Stimulated activated CD8-positive, alpha-beta memory T cell treated with anti-CD3 and anti-CD28 coated beads, Interleukin-12 subunit alpha, Interleukin-12 subunit beta, amount 100 ng/mL, for 4 hours (primary cell): Measurements from ENCODE around the gene TSPAN9.
A peak's percentile ranks its signal among the peaks of the same experiment; 100 is the strongest.

Experiments used
- DNase-seq: peaks from one replicate; pipeline ENCODE4 v3.0.0-alpha.2; 2020; ENCODE audit warnings: low read depth

The TSPAN9 gene

GRCh38 chr12:3076730-3077571, at the start of gene TSPAN9:
TSPAN9 (plus strand) TSS chr12:3077379; CDS start chr12:3201194, 123,815 bp downstream.
- DNase-seq = peak; percentile 55

- no peak for DNase-seq
These were observed 49.1 kb upstream of the TSPAN9 start for GRCh38 chr12:3028108-3028507.

- DNase-seq = no peak
These were observed 46.3 kb upstream of the TSPAN9 start for GRCh38 chr12:3030821-3031429.

- DNase-seq = no peak
These were observed 45.0 kb upstream of the TSPAN9 start for GRCh38 chr12:3032161-3032560.

GRCh38 chr12:3032770-3033538, 44.2 kb upstream of the TSPAN9 start:
- DNase-seq = no peak

GRCh38 chr12:3033539-3033867, 43.7 kb upstream of the TSPAN9 start:
- DNase-seq = no peak

GRCh38 chr12:3034067-3034750, 43.0 kb upstream of the TSPAN9 start:
- no peak for DNase-seq

GRCh38 chr12:3035171-3035570, 42.0 kb upstream of the TSPAN9 start:
- DNase-seq = no peak

GRCh38 chr12:3035815-3036702, 41.1 kb upstream of the TSPAN9 start:
- DNase-seq = no peak

- DNase-seq = no peak
These were observed 40.1 kb upstream of the TSPAN9 start for GRCh38 chr12:3036901-3037600.

GRCh38 chr12:3038166-3038565, 39.0 kb upstream of the TSPAN9 start:
- DNase-seq = no peak

GRCh38 chr12:3038926-3039510, 38.2 kb upstream of the TSPAN9 start:
- DNase-seq = no peak

- no peak for DNase-seq
These were observed 37.0 kb upstream of the TSPAN9 start for GRCh38 chr12:3040026-3040656.

GRCh38 chr12:3040663-3041544, 36.3 kb upstream of the TSPAN9 start:
- DNase-seq = no peak

- DNase-seq = no peak
These were observed 35.5 kb upstream of the TSPAN9 start for GRCh38 chr12:3041558-3042164.

GRCh38 chr12:3042394-3042793, 34.8 kb upstream of the TSPAN9 start:
- DNase-seq = no peak

- no peak for DNase-seq
These were observed 34.4 kb upstream of the TSPAN9 start for GRCh38 chr12:3042826-3043225.

GRCh38 chr12:3043406-3043805, 33.8 kb upstream of the TSPAN9 start:
- DNase-seq = no peak
